ENCODE measurements around the gene MARCHF10. TPM values are rescaled to one million over a fixed set of nuclear protein-coding genes. Genes with fewer than 3 reads are reported as not detected.

MARCHF10 gene
- total RNA-seq, 3 donors from 2014 or later: under 0.01 to 0.16 TPM; not detected in 1

DNA sequence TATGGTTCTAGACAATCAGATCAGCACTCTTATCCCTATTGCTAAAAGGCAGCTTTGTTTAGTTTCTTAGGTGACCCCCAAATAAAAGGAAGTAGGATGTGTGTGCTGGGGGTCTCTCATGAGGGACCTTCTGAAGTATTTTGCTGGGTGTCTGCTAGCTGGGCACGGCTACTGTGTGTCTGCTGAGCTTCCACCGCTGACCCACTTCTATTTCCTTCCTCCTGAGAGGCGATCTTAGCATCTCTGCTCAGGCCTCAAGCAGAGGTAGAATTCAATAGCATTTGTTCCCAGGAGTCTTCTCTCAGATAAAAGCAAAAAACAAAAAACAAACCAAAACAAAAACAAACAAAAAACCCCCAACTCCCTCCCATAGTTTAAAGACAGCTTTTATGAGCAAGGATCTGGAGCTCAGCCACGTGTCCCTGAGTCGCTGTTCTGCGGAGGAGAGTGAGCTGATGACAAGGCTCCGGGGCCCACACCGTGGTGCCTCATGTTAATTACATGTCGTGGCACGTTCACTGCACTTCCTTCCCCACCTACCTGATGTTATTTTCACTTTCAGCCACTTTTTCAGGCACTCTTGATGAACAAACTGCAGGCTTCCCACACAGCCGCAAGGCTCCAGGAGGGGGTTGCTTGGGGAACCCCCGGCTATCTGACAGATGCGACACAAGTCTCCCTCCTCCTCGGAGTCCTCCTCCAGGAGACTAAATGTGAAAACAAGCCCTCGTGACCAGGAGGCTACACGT is 83.5 kb downstream of the MARCHF10 start:
- no peaks in the 10 kb centered on the region for H3K4me1 ChIP-seq
- peak overlapping the region in 1 of 3 donors; percentile 41 for H3K4me3 ChIP-seq
- no peaks in the 10 kb centered on the region for H3K36me3 ChIP-seq
- intact Hi-C loops (cut with DNase I; ENCODE audit: low total_unique reads): no loop called here
- no peak overlapping the region for H3K27ac ChIP-seq
- no peaks in the 10 kb centered on the region for H3K27me3 ChIP-seq
- no peaks in the 10 kb centered on the region for H3K9me3 ChIP-seq
- peak in 1 of 2 donors; percentile 40 for DNase-seq (ENCODE audit: low spot score in 2 of 2)
- no peak for TF ChIP-seq POLR2AphosphoS5 (IDR thresholded peaks at IDR 0.05)
- TF ChIP-seq CTCF (IDR thresholded peaks at IDR 0.05): no peak
- TF ChIP-seq POLR2A (IDR thresholded peaks at IDR 0.05): no peak

- Histone ChIP-seq H3K27ac (no peak overlapping the region), H3K9me3 (no peaks in the 10 kb centered on the region), H3K36me3 (no peaks in the 10 kb centered on the region), H3K4me1 (no peaks in the 10 kb centered on the region), H3K4me3 (no peak overlapping the region), H3K27me3 (no peaks in the 10 kb centered on the region)
- no peak for DNase-seq (ENCODE audit: low spot score in 2 of 2)
- no peak for TF ChIP-seq POLR2A (IDR thresholded peaks at IDR 0.05)
- TF ChIP-seq POLR2AphosphoS5 (IDR thresholded peaks at IDR 0.05): no peak
- no peak for TF ChIP-seq CTCF (IDR thresholded peaks at IDR 0.05)
- intact Hi-C loops (cut with DNase I; ENCODE audit: low total_unique reads): no loop called here
Observed at GRCh38 chr17:62723842-62724241, 84.3 kb downstream of the MARCHF10 start.

DNA sequence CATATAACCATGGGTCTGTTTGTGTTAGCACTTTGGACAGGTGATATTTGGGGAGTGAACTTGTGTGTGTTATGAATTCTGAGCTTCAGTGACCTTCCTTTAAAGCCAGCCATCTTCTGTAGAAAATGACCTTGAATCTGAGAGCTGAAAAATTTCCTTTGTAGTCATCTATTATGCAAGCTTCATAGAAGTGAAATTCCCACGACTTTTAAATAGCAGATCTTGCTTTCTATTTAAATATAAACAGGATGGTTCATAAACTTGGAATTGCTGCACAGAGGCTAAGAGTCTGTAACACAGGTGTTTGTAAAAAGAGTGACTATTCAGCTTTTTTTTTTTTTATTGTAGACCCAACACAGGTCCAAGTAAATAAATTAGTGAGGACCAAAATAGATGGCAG is 85.5 kb downstream of the MARCHF10 start:
- Histone ChIP-seq H3K4me3 (no peak overlapping the region), H3K27me3 (no peaks in the 10 kb centered on the region), H3K4me1 (no peaks in the 10 kb centered on the region), H3K27ac (no peak overlapping the region), H3K36me3 (no peaks in the 10 kb centered on the region), H3K9me3 (no peaks in the 10 kb centered on the region)
- intact Hi-C loops (cut with DNase I; ENCODE audit: low total_unique reads): no loop called here
- DNase-seq (ENCODE audit: low spot score in 2 of 2): no peak
- TF ChIP-seq POLR2A (IDR thresholded peaks at IDR 0.05) (no peak), CTCF (IDR thresholded peaks at IDR 0.05) (no peak), POLR2AphosphoS5 (IDR thresholded peaks at IDR 0.05) (no peak)

- no peaks in the 10 kb centered on the region for H3K36me3 ChIP-seq
- no peaks in the 10 kb centered on the region for H3K9me3 ChIP-seq
- TF ChIP-seq POLR2A (IDR thresholded peaks at IDR 0.05) (no peak), POLR2AphosphoS5 (IDR thresholded peaks at IDR 0.05) (no peak), CTCF (IDR thresholded peaks at IDR 0.05) (no peak)
- H3K27ac ChIP-seq: no peak overlapping the region
- H3K4me1 ChIP-seq: no peaks in the 10 kb centered on the region
- no peak for DNase-seq (ENCODE audit: low spot score in 2 of 2)
- H3K4me3 ChIP-seq: no peak overlapping the region
- H3K27me3 ChIP-seq: no peaks in the 10 kb centered on the region
- intact Hi-C loops (cut with DNase I; ENCODE audit: low total_unique reads): no loop called here
Observed at GRCh38 chr17:62720126-62720850, 87.8 kb downstream of the MARCHF10 start.

DNA sequence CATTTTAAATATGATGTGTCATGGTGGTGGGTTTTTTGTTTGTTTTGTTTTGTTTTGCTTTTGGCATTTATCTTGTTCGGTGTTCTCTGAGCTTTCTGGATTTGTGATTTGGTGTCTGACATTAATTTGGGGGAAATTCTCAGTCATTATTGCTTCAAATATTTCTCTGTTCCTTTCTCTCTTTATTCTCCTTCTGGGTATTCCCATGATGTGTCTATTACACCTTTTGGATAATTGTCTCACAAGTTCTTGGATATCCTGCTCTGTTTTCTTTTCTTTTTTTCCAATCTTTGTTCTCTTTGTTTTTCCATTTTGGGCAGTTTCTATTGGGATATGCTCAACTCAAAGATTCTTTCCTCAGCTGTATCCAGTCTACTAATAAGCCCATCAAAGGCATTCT is 88.5 kb downstream of the MARCHF10 start:
- Histone ChIP-seq H3K4me3 (no peak overlapping the region), H3K36me3 (no peaks in the 10 kb centered on the region), H3K27ac (no peak overlapping the region), H3K27me3 (no peaks in the 10 kb centered on the region), H3K4me1 (no peaks in the 10 kb centered on the region), H3K9me3 (no peaks in the 10 kb centered on the region)
- intact Hi-C loops (cut with DNase I; ENCODE audit: low total_unique reads): no loop called here
- DNase-seq (ENCODE audit: low spot score in 2 of 2): no peak
- no peak for TF ChIP-seq CTCF (IDR thresholded peaks at IDR 0.05)
- no peak for TF ChIP-seq POLR2AphosphoS5 (IDR thresholded peaks at IDR 0.05)
- no peak for TF ChIP-seq POLR2A (IDR thresholded peaks at IDR 0.05)

All from breast epithelium (tissue), 4 donors.